HG02884 (cell line): ENCODE data around the gene TLE6.
"Not testable (repeated sequence)": the region's sequence is repeated elsewhere in the genome, so short reads cannot be mapped to it uniquely, and the experiment has no call there.

Source experiments
- ATAC-seq: cut with Tn5 transposase; IDR thresholded peaks from one replicate; pipeline ENCODE4 v1.9.1; 2021; ENCODE audit warnings: mild to moderate bottlenecking, moderate library complexity; ENCODE audit not compliant: unreplicated experiment

TLE6 gene

DNA sequence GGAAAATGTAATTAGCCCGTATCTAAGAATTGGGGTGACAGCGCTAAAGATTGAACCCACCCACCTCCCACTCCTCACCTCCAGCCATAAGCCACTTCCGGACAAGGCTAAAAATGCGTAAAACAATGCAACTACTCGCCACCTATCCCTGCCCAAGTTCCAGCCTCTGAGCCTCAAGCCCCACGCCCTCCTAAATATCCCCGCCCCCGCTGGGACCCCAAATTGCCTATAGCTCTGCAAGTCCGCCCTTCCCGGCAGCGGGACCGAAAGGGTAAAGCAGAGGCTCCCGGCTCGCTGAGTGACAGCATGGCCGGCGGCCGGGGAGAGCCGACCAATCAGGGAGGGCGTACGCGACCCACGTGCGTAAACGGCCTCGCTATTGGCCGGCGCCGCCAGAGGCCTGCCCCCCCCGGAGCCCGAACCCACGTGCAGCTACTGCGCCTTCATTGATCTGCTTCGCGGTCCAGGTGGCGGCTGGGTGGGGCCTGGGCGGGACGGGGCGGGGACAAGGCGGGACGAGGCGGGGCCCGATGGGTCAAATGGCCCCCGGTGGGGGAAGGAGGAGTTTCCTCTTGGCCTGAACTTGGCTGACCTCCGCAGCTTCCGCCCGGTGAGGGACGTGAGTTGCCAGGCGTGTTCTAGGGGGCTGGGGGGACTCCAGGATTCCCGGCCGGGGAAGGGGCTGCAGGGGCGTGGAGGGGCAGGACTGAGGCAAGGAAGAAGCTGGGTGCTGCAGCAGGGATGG lies at the start of gene TLE6:
Gene TLE6 (plus strand): TSS at position 564 of the 745 bp plus-strand sequence. CDS start 670 bp downstream, outside the sequence.
- peak; percentile 85 for ATAC-seq

DNA sequence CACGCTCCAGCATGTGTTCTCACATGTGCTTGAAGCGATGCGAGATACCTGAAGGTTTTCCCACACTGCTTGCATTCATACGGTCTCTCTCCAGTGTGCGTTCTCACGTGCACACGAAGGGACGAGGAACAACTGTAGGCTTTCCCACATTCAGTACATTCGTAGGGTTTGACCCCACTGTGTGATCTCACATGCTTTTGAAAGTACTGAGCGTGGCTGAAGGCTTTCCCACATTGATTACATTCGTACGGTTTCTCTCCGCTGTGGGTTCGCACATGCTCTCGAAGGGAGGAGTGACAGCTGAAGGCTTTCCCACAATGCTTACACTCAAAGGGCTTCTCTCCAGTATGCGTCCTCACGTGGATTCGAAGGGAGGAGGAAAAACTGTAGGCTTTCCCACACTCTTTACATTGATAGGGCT lies 43.9 kb upstream of the TLE6 start:
- no peak for ATAC-seq

DNA sequence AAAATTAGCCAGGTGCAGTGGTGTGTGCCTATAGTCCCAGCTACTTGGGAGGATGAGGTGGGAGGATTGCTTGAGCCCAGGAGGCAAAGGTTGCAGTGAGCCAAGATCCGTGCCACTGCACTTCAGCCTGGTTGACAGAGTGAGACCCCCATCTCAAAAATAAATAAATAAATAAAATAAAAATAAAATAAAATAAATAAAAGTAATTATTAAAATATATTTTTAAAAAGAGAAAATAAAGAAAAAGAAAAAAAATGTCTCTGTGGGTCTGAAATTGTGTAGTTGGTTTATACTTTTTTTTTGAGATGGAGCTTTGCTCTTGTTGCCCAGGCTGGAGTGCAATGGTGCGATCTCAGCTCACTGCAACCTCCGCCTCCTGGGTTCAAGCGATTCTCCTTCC lies 41.5 kb upstream of the TLE6 start:
- not testable (repeated sequence) for ATAC-seq

DNA sequence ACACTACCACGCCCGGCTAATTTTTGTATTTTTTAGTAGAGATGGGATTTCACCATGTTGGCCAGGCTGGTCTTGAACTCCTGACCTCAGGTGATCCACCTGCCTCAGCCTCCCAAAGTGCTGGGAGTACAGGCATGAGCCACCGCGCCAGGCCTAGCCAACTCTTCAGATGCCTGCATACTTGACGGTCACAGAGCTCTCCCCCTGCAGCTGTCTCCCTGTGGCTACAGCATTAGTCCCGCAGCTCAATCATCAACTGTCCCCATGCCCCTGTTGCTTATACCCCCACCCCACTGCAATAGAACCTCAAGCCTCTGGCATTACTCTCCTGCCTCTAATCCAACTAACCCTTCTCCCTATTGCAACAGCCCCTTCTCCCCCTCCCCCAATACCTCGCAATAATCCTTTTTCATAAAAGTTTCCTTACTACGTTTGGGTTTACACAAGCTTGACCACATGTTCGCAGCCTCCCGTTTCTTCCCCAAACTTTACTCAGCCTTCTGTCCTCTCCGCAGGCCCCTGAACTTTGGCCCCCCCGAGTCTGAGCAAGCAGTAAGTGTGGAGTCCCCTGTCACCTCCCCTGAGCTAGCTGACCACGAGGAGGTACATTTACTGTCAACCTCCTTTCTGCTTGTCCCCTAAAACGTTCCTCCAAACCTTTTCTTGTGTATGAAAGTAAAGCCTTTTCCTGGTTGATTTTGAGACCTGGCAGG lies 34.3 kb upstream of the TLE6 start:
- ATAC-seq = no peak

DNA sequence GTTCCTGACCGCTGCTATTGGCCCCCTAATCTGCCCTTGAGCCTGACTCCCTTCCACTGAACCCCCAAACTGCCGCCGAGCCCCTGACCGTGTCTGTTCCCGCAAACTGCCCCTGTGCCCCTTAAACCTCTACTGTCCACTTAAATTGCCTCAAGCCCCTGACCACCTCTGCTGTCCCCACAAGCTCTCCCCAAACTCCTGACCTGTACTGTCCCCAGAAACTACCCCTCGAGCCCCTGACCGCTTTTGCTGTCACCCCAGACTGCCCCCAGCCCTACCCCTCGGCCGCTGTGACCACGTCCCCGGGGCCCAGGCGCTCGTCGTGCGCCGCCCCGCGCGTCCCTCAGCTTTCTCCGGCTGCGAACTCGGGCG lies 33.0 kb upstream of the TLE6 start:
- no peak for ATAC-seq

DNA sequence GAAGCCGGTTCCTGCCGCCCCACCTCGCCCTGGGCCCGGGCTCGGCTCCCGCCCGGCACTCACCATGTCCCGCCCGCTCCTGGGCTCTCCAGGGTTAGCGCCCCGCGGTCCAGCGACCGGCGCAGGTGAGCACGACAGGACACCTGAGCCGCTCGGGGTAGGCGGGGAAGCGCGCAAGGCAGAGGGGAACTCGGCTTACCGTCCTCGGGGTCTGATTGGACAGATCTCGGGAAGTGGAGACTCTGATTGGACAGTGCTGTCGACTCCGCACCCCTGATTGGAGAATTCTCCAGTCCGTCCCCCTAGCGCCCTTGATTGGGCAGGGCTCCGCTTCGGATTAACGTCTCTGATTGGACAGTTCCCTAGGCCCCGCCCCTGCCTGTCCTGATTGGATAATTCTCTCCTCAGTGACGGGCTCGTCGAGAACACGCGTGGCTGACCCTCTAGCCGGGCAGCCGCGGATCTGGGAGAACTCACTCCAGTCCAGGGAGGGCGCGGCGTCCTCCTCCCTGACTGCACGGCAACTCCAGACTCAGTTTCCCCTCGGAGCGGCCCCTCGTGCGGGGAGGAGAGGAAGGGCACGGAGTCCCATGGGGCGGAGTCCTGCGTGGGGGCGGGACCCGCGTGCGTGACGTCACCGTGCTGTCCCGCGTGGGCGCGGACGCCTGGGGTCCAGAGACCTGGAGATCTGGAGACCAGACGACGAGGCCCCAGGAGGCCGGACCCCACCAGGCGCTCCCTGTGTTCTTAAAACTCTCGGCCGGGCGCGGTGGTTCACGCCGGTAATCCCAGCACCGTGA lies 32.4 kb upstream of the TLE6 start, which contains the start of gene ZNF77:
Gene ZNF77 (minus strand): TSS at position 197 of the 800 bp plus-strand sequence. CDS start 131 bp downstream, at position 66.
- peak; percentile 94 for ATAC-seq

DNA sequence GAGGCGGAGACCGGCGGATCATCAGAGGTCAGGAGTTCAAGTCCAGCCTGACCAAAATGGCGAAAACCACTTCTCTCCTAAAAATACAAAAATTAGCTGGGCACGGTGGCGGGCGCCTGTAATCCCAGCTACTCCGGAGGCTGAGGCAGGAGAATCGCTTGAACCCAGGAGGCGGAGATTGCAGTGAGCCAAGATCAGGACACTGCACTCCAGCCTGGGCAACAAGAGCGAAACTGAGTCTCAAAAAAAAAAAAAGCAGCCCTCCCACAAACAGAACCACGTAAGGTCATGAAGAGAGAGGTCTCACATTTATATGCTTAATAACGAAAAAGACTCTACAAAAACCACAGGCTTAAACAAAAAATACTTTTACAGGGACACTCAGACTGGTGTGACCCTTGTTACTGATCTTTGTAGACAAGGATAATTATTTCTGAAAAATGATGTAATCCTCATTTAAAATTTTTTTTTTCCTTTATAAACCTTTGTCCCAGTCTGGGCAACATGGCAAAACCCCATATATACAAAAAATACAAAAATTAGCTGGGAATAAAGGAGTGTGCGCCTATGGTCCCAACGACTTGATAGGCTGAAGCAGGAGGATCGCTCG lies 31.7 kb upstream of the TLE6 start:
- no peak for ATAC-seq

DNA sequence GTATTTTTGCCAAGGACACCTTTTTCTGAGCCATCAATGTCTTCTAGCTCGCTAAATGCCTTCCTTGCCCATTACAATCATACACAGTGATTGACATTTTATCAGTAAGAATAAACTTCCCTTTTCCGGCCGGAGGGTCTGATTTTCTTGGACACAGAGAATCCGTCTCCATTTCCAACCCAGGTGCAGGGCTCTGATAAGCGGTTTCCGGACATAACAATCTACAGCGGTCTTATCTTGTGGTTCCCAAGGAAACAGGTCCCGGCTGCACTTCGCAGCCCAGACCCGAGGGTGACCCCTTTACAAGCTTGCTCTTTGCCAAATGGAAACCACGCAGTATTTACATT lies 27.5 kb upstream of the TLE6 start:
- ATAC-seq = no peak

DNA sequence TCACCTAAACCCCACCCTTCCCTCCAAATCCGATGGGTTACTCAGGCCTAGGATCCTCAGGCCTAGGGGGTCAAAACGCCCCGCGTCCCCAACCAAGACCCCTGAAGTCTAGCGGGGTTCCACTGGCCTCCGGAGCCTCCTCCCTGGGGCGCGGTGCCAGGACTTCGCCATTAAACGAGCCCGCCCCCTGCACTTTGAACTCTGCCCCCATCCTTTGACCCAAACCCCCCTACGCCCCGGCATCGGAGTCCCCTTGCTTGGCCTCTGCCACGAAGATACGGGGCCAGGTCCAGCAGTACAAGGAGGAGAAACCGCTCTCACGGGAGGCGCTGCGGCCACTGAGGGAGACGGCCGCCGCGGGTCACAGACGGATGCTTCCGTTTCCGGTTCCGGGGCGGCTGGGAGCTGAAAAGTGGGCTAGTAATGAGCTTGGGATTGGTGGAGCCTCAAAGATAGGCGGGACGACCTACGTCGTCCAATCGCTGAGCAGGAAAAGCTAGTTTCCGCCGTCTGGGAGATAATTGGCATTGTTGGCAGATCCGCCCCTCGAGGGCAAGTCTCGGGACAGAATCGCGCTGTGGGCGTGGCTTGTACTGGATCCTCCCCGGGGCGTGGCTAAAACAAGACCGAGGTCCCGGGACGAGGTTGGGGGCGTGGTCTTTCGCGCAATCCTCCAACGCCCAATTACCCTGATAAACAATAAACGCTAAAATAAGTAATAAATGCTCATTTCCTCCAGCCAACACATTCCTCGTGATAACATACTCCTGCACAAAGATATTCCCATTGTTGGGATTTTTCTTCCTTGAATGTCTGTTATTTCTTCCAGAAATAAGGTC lies 26.9 kb upstream of the TLE6 start:
- ATAC-seq = peak; percentile 92

DNA sequence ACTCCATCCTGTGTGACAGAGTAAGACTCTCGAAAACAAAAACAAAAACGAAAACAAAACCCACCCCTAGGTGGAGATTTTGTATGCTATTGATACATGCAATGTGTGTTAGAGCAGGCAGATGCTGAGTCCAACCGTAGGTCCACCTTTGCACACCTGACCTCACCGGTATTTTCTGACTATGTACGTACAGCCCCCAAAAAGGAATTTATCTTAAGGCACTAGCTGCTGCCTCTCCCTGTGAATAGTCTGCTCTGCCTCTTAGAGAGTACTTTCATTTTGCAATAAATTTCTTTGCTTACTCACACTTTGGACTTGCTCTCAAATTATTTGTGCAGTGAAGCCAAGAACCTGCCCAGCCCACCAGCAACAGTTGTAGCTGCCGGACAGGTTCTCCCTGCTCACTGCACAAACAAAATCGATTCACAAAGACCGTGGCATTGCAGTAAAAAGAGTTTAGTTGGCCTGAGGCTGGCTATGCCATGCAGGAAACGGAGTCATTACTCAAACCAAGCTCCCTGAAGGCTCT lies 24.3 kb upstream of the TLE6 start:
- ATAC-seq = no peak

DNA sequence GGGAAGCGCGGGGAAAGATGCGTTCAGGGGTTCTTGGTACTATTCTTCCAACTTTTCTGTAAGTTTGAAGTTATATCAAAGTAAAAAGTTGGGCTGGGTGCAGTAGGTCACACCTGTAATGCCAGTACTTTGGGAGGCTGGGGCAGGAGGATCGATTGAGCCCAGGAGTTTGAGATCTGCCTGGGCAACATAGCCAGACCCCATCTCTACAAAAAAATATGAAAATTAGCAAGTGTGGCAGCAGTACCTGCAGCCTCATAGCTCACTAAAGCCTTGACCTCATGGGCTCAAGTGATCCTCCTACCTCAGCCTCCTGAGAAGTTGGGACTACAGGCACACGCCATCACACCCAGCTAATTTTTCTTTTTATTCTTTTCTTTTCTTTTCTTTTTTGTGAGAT lies 20.2 kb upstream of the TLE6 start:
- no peak for ATAC-seq

DNA sequence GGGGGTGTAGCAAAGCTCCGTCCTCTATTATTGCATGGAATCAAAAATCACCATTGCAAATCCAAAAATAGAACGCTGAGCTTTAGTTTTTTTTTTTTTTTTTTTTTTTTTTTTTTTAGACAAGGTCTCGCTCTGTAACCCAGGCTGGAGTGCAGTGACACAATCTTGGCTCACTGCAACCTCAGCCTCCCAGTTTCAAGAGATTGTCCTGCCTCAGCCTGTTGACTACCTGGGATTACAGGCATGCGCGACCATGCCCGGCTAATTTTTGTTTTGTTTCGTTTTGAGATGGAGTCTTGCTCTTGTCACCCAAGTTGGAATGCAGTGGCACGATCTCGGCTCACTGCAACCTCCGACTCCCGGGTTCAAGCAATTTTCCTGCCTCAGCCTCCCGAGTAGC lies 17.2 kb upstream of the TLE6 start:
- no peak for ATAC-seq

DNA sequence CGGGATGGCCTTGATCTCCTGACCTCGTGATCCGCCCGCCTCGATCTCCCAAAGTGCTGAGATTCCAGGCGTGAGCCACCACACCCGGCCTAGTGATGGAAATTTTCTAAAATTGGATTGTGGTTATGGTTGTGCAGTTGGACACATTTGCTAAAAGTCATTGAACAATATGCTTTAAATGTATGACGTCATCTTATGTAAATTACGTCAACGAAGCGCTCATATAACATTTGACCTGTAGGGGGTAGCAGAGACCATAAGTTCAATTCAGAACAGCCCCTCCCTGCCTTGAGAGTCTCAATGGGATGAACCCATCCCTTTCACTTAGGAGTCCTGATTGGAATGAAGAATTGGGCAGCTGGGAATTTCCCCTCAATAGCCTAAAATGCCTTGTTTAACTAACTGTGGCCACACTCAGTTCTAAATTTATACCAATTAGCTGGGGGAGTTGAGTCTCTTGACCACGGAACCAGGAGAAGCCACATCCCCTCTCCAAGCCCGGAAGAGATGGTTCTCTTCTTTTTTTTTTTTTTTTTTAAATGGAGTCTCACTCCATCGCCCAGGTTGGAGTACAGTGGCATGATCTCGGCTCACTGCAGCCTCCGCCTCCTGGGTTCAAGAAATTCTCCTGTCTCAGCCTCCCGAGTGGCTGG lies 15.2 kb upstream of the TLE6 start:
- ATAC-seq = no peak

DNA sequence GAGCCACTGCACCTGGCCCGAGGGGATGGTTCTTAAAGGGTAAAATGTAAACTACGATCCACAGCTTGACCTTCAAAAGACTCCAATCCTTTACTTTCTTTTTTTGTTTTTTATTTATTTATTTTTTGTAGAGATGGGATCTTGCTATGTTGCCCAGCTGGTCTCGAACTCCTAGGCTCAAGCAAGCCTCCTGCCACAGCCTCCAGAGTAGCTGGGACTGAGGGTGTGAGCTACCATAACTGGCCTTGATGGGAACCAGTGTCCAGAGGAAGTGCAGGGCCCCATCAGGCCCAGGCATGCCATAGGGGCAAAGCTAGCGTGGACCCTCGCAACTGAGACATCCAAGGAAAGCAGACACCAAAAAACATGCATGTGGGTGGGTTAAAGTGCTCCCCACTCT lies 14.2 kb upstream of the TLE6 start:
- ATAC-seq = no peak

DNA sequence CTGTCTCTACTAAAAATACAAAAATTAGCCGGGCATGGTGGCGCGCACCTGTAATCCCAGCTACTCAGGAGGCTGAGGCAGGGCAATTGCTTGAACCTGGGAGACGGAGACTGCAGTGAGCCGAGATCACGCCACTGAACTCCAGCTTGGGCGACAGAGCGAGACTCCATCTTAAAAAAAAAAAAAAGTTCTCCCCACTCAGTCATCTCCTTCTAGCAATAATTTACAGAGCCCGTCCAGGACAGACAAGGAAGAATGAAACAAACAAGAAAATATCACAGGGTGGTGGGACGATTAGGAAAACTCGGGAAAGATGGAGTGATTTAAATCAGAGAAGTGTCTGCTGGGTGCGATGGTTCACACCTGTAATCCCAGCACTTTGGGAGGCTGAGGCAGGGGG lies 13.7 kb upstream of the TLE6 start:
- ATAC-seq = not testable (repeated sequence)

DNA sequence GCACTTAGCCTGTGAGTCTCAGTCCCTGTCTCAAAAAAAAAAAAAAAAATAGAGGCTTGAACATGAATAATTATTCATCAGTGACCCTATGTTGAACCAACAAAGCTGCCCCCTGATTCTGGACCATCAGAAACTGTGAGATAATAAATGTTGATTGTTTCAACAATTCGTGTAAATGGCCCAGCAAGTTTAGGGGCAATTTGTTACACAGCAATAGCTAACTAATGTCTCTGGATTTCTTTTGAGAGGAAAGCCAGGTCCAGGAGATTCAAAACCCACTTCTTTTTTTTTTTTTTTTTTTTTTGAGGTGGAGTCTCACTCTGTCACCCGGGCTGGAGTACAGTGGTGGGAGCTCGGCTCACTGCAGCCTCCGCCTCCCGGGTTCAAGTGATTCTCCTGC lies 12.5 kb upstream of the TLE6 start:
- ATAC-seq = no peak

DNA sequence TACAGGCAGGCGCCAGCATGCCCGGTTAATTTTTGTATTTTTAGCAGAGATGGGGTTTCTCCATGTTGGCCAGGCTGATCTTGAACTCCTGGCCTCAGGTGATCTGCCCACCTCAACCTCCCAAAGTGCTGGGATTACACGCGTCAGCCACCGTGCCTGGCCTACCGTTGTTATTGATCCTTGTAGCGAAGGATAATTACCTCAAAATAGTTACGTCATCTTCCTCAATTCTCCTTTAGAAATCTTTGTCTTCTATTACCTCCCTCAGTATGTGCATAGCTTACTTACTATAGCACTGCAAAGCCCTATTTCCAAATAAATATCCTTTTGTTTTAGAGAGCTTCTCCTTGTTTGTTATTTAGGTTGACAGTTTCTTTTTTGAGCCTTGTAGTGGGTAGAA lies 9.4 kb upstream of the TLE6 start:
- ATAC-seq = no peak

DNA sequence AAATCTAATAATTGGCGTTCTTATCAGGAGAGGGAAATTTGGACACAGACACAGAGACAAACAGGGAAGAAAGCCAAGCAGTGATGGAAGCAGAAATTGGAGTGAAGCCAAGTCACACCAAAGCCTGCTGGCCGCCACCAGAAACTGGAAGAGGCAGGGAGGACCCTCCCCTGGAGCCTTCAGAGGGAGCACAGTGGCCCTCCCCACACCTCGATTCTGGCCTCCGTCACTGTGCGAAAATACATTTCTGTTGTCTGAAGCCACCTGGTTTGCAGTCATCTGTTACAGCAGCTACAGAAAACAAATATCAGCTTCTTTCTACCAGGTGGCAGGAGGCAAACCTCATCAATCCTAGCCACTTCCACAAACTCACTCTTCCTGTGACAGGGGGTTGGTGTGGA lies 8.3 kb upstream of the TLE6 start:
- ATAC-seq = no peak

DNA sequence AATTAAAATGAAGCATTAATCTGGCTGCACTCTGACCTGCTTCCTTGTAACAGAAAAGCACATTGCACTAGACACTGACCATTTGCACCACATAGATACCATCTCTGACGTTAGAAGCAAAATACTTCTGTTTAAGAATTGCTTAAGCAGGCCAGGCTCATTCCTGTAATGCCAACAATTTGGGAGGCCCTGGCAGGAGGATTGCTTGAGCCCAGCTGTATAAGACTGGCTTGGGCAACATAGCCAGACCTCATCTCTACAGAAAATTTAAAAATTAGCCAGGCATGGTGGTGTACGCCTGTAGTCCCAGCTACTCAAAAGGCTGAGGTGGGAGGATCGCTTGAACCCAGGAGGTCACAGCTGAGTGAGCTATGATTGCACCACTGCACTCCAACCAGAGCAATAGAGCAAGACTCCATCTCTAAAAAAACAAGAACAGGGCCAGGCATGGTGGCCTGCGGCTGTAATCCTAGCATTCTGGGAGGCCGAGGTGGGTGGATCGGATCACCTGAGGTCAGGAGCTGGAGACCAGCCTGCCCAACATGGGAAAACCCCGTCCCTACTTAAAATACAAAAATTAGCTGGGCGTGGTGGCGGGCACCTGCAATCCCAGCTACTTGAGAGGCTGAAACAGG lies 7.0 kb upstream of the TLE6 start:
- ATAC-seq = no peak
